HG03342 (cell line): ENCODE data around the gene ERICH6B.
"Not testable (repeated sequence)": the region's sequence is repeated elsewhere in the genome, so short reads cannot be mapped to it uniquely, and the experiment has no call there.

ENCODE experiments used
- ATAC-seq: cut with Tn5 transposase; IDR thresholded peaks from one replicate; pipeline ENCODE4 v1.9.1; 2021; ENCODE audit warnings: mild to moderate bottlenecking, moderate library complexity; ENCODE audit not compliant: unreplicated experiment

ERICH6B gene

GRCh38 chr13:45615501-45616101 lies at the start of gene ERICH6B:
Gene ERICH6B (minus strand): TSS chr13:45615739. CDS start chr13:45597005, 18,734 bp downstream.
- no peak for ATAC-seq

GRCh38 chr13:45662903-45663302 lies 47.4 kb upstream of the ERICH6B start:
- ATAC-seq, result not testable (repeated sequence)

DNA sequence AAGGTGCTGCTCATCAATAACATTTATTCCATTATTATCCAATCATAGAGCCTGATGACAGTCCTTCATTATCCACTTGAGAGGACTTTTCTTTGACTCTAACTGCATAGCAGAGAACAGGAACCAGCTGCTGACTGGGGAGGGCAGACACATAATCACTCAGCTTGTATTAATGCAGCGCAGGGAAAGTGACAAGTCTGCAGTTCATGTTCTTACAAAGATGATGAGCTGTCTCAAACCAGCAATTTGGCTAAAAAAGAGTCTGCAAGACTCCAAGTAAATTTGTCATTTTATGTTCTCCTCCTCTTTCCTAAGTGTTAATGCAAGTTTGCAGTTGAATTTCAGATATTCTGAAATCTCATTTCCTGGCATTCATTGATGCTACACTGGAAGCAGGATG lies 46.6 kb upstream of the ERICH6B start:
- ATAC-seq, result no peak

DNA sequence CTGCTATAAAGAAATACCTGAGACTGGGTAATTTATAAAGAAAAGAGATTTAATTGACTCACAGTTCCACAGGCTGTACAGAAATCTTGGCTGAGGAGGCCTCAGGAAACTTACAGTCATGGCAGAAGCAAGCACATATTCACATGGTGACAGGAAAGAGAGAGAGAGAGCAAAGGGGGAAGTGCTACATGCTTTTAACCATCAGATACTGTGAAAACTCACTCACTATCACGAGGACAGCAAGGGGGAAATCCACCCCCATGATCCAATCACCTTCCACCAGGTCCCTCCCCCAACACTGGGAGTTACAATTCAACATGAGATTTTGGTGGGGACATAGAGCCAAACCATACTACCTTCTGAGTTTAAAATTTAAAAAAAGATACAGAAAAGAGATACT lies 44.9 kb upstream of the ERICH6B start:
- ATAC-seq, result not testable (repeated sequence)

GRCh38 chr13:45659536-45659935 lies 44.0 kb upstream of the ERICH6B start:
- ATAC-seq, result no peak

DNA sequence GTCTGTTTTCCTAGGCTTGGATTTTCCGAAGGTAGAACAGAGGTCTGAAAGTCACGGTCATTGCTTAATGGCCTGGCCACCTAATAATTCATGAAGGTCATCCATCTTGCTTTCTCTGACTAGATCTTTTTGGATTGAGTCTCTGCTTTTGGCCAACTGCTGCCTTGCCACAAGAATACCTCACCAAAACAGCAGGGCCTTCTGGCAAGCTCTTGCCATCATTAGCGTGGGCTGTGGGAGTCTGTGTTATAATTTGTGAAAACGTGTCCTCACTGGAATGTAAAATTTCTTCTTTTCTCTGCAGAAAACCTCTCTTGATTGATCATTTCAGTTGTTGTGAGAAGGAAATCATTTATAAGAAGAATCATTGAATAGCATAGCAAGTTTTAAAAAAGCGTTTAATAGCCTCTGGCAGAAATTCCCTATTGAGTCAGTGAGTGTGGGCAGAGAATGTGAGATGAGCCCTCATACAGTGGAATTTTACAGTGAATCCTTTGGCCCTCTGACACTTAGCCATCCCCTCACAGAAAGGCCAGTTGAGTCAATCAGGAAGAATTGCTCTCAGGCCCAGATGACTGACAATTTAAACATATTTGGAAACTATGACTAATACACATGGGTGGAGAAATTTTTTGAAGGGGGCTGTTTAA lies 43.2 kb upstream of the ERICH6B start:
- ATAC-seq, result no peak

GRCh38 chr13:45654633-45655349 lies 39.3 kb upstream of the ERICH6B start:
- ATAC-seq, result no peak

- ATAC-seq, result not testable (repeated sequence)
Measured at GRCh38 chr13:45645263-45645662, 29.7 kb upstream of the ERICH6B start.

GRCh38 chr13:45642159-45642558 lies 26.6 kb upstream of the ERICH6B start:
- ATAC-seq, result not testable (repeated sequence)

GRCh38 chr13:45635291-45635690 lies 19.8 kb upstream of the ERICH6B start:
- not testable (repeated sequence) for ATAC-seq

- no peak for ATAC-seq
Measured at GRCh38 chr13:45630791-45631190, 15.3 kb upstream of the ERICH6B start.

- no peak for ATAC-seq
Measured at GRCh38 chr13:45629940-45630339, 14.4 kb upstream of the ERICH6B start.

DNA sequence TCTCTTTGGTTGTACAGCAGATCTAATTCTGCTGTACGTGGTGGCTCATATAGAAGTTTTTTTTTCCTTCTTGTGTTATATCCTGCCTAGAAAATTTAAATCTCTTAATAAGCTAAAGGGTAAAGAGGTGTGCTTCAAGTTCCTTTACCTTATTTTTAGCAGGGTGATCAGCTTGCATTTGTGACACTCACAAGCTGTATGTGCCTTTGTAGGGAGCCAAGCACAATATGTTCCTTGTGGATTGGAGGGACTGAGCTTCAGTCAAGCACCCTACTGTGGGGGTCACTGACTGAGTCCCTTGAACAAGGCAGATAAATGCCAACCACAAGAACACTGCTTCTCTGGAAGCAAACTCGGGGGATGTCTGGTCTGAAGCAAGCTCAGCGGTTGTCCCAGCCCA lies 12.6 kb upstream of the ERICH6B start:
- ATAC-seq, result no peak

DNA sequence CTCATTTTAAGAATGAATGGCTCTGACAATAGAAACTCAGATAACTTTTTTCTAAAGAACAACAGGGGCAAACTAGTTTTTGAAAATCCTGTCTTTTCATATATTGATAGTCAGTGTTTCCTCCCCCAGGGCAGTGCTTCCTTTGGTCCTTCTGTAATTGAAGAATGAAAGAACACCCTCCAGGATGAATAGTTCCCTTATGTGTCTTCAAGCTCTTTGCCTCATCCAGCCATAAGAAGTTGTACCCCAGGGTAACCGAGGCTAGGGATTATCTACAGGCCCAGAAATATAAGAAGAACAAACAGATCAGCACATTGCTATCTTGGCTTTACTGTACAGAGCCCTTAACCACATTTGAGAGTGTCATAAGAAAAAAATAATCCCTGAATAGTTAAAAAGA lies 12.1 kb upstream of the ERICH6B start:
- ATAC-seq, result no peak

- no peak for ATAC-seq
Measured at GRCh38 chr13:45626731-45627374, 11.3 kb upstream of the ERICH6B start.

DNA sequence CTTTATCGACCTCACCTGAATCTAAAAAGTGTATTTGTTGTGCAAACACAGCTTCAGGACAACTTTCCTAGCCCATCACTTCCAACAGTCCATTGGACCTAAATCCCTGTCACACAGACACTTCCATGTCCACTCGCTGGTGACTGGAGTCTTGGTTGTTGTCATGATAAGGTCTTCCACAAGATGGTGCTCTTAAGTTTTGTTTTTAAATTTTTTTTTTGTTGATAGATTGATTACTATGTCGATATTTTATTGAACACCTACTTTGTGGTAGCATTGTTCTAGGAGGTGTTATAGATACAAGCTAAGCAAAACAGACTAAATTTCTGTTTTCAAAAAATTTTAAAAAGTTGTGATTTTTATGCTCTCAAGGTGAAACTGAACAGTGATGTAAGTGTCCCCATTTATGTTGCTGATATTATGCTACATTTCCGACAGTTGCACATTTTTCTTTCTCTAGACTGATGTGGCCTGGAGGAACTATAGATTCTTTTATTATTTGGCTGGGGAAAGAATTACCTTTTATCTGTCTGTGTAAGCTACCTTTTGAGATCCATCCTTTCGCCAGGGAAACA lies 8.1 kb upstream of the ERICH6B start:
- no peak for ATAC-seq

GRCh38 chr13:45621950-45622349 lies 6.4 kb upstream of the ERICH6B start:
- ATAC-seq, result no peak

DNA sequence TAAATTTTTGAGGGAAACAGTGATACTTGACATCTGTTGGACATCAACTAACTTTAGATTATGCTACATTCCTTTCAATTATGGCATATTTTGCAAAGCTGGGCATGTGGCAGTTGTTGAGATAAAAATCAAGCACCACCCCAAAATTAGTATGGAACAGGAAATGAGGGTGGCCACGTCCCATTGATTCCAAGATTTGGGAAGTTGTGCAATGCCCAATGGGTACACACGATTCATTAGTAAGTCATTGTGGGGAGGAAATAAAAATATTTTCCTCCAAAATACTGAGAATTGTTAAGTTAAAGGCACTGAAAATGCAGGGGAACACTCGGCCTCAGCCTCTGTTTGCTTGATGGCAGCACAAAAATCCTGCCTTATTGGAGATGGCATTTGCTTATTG lies 7.6 kb downstream of the ERICH6B start:
- no peak for ATAC-seq

DNA sequence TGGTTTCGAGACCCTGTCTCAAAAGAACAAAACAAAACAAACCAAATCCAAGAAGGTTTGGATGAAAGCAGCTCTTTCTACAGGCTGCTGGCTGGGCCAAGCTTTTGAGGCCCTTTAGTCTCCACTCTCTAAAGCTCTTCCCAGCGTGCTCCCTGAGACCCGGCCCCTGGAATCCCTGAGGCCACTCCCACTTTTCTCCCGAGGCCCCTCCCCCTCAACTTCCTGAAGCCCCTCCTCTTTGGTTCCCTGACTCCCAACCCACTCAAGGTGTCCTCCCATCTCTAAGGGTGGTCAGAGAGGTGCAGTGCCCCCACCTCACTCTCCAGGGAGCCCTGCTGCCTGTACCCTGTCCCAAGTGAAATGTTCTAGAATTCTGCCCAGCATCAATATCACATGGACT lies 10.6 kb downstream of the ERICH6B start:
- no peak for ATAC-seq

GRCh38 chr13:45603338-45603737 lies 12.2 kb downstream of the ERICH6B start:
- no peak for ATAC-seq
